CD4-positive, alpha-beta T cell (primary cell): ENCODE results near the gene USP47. TPM values are rescaled to one million over a fixed set of nuclear protein-coding genes. Genes with fewer than 3 reads are reported as not detected.

Source experiments
- ATAC-seq: fragments of 200-7000 bp; cut with Tn5 transposase; one replicate; pipeline ENCODE4 v1.10.0; 2022; ENCODE audit warnings: mild to moderate bottlenecking; ENCODE audit not compliant: poor library complexity
- CTCF ChIA-PET: fragments of 350-600 bp; sonication (Branson Sonifier 250); formaldehyde crosslinking; loops from one replicate; lab custom pipeline; 2021; ENCODE audit warnings: antibody characterized with exemption, inconsistent platforms; lab: Charles Lee
- POLR2A ChIA-PET: fragments of 350-600 bp; sonication (Branson Sonifier 250); formaldehyde crosslinking; loops from one replicate; lab custom pipeline; 2021; ENCODE audit warnings: antibody characterized with exemption, inconsistent platforms; lab: Charles Lee
- DNase-seq, 14 experiments: peaks; one replicate each; pipeline ENCODE4 v3.0.0-alpha.2; 2013 to 2020; ENCODE audit warnings: mixed read lengths in 2 of 14
- H3K27ac ChIP-seq, 2 donors: one replicate each; pipeline versions ENCODE4 v1.5.1 to v1.7.0; 2013; ENCODE audit warnings: low read length in 2 of 2, low read depth in 1 of 2, mild to moderate bottlenecking in 1 of 2
- H3K27me3 ChIP-seq, 2 experiments: 1 replicate in 1 of 2; 2 replicates in 1 of 2; pipeline versions ENCODE4 v1.6.1 to v1.7.0; 2013; ENCODE audit warnings: low read length in 2 of 2, control low read depth in 1 of 2, mild to moderate bottlenecking in 1 of 2, moderate library complexity in 1 of 2; ENCODE audit not compliant: insufficient read depth in 2 of 2, control insufficient read depth in 1 of 2
- H3K36me3 ChIP-seq: one replicate; pipeline ENCODE4 v1.6.1; 2013; ENCODE audit warnings: low read length, control low read depth; ENCODE audit not compliant: insufficient read depth
- H3K4me1 ChIP-seq: one replicate; pipeline ENCODE4 v1.6.1; 2013; ENCODE audit warnings: low read length, control low read depth; ENCODE audit not compliant: insufficient read depth
- H3K4me3 ChIP-seq: one replicate; pipeline ENCODE4 v1.5.1; 2013; ENCODE audit warnings: mild to moderate bottlenecking, low read length, moderate library complexity
- H3K9me3 ChIP-seq, 2 experiments: 1 replicate in 1 of 2; 2 replicates in 1 of 2; pipeline versions ENCODE4 v1.6.1 to v1.7.0; 2013; ENCODE audit warnings: low read length in 2 of 2, mild to moderate bottlenecking in 2 of 2, control low read depth in 1 of 2, moderate library complexity in 1 of 2; ENCODE audit not compliant: control insufficient read depth in 1 of 2, insufficient read depth in 1 of 2
- H3K27ac Mint-ChIP-seq: one replicate; pipeline ENCODE4 v1.8.0; 2020; ENCODE audit warnings: mixed read lengths
- H3K27me3 Mint-ChIP-seq: one replicate; pipeline ENCODE4 v1.8.0; 2021; ENCODE audit warnings: mixed read lengths
- H3K36me3 Mint-ChIP-seq: one replicate; pipeline ENCODE4 v1.8.0; 2021; ENCODE audit warnings: low read depth, mixed read lengths
- H3K4me1 Mint-ChIP-seq: one replicate; pipeline ENCODE4 v1.8.0; 2021; ENCODE audit warnings: low read depth, mixed read lengths
- H3K4me3 Mint-ChIP-seq: one replicate; pipeline ENCODE4 v1.8.0; 2020; ENCODE audit warnings: mild to moderate bottlenecking, mixed read lengths
- H3K9me3 Mint-ChIP-seq: one replicate; pipeline ENCODE4 v1.8.0; 2020; ENCODE audit warnings: mixed read lengths
- intact Hi-C, 2 experiments: fragments of 100-400 bp; cut with DNase I in 1 of 2; cut with micrococcal nuclease in 1 of 2; formaldehyde crosslinking; loops; one replicate each; pipeline versions ENCODE4 v1.15.1 to v1.9.0; 2023 to 2025; cut with DNase I, micrococcal nuclease
- polyA plus RNA-seq, 2 donors: library from polyadenylated mRNA; unstranded; fragments of 120-200 nt; gene quantifications; one replicate each; pipeline ENCODE4 v1.2.1, GENCODE V29; 2013
- total RNA-seq, 174 experiments: library from RNA in 2 of 174; stranded (reverse) in 2 of 174; gene quantifications; one replicate each; pipeline ENCODE4 v1.2.3 and lab custom pipeline; 2021 to 2026
- TF ChIP-seq, protein P1 (sequence below): fragments of 200-600 bp; IDR thresholded peaks from one replicate; pipeline ENCODE4 v1.8.0; 2022; ENCODE audit warnings: antibody characterized with exemption, mild to moderate bottlenecking

USP47 gene, protein sequence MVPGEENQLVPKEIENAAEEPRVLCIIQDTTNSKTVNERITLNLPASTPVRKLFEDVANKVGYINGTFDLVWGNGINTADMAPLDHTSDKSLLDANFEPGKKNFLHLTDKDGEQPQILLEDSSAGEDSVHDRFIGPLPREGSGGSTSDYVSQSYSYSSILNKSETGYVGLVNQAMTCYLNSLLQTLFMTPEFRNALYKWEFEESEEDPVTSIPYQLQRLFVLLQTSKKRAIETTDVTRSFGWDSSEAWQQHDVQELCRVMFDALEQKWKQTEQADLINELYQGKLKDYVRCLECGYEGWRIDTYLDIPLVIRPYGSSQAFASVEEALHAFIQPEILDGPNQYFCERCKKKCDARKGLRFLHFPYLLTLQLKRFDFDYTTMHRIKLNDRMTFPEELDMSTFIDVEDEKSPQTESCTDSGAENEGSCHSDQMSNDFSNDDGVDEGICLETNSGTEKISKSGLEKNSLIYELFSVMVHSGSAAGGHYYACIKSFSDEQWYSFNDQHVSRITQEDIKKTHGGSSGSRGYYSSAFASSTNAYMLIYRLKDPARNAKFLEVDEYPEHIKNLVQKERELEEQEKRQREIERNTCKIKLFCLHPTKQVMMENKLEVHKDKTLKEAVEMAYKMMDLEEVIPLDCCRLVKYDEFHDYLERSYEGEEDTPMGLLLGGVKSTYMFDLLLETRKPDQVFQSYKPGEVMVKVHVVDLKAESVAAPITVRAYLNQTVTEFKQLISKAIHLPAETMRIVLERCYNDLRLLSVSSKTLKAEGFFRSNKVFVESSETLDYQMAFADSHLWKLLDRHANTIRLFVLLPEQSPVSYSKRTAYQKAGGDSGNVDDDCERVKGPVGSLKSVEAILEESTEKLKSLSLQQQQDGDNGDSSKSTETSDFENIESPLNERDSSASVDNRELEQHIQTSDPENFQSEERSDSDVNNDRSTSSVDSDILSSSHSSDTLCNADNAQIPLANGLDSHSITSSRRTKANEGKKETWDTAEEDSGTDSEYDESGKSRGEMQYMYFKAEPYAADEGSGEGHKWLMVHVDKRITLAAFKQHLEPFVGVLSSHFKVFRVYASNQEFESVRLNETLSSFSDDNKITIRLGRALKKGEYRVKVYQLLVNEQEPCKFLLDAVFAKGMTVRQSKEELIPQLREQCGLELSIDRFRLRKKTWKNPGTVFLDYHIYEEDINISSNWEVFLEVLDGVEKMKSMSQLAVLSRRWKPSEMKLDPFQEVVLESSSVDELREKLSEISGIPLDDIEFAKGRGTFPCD (N-terminal part only)
- total RNA-seq (100 to 1,000 TPM in 1 of 2 experiments, 10 to 100 TPM in 1; 97.0 to 100 TPM), total RNA-seq (lab: John Stamatoyannopoulos, UW) (127 to 554 (median 217) reads per million in 172 experiments)
- polyA plus RNA-seq (2013, experiment 1 of 2): 57.4 TPM
- polyA plus RNA-seq (2013, experiment 2 of 2): 67.1 TPM

DNA sequence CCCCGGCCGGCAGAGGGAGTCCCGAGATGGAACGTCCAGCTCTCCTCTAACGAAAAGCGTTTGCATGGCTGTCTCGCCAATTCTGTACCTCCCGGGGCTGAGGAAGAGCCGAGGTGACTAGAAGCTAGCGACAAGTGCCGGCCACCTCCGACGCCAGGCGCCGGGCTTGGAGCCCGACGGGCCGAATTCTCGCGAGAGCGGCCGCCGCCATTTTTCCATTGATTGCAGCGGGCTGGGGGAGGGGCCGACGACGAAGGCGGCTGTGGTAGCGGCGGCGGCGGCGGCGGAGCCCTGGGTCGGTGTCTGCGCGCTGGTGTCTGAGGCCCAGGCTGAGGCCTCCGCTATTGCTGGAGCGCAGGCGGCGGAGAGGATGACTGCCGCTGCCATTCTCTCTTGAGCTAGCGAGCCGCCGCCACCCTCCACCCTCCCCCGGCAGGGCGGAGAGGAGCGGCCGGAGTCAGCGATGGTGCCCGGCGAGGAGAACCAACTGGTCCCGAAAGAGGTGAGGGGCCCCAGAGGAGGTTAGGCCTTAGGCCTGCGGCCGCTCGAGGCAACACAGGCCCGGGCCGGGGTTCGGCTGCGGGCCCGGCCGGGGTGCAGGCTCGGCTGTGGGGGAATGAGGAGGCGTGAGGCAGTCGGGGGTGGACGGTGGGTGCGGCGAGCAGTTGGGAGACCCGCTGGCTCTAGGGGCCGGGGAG, at the start of gene USP47:
USP47 (plus strand) TSS at position 250 of the 698 bp plus-strand sequence; CDS start at position 464, 214 bp downstream.
- H3K36me3 Mint-ChIP-seq: peaks cover 3% of the 10 kb centered on the region
- peak; percentile 69 for ATAC-seq
- ChIA-PET POLR2A (interaction anchor here (0.6 to 4.0 kb wide), 17 partner anchors 10 to 1039 kb away, joined by 3 to 32 read pairs (median 4); partner anchors contain the start of genes EIF4G2 and ZBED5), CTCF (interaction anchor here (0.6 to 1.1 kb wide), 4 partner anchors 9 to 57 kb away, joined by 3 to 5 read pairs (median 3); no protein-coding TSS in a partner anchor)
- no peaks in the 10 kb centered on the region for H3K9me3 ChIP-seq
- no peaks in the 10 kb centered on the region for H3K9me3 Mint-ChIP-seq
- peaks cover 3% of the 10 kb centered on the region for H3K4me1 Mint-ChIP-seq
- peak; percentile 92 to 97 (median 94) for DNase-seq
- TF ChIP-seq, protein P1, sequence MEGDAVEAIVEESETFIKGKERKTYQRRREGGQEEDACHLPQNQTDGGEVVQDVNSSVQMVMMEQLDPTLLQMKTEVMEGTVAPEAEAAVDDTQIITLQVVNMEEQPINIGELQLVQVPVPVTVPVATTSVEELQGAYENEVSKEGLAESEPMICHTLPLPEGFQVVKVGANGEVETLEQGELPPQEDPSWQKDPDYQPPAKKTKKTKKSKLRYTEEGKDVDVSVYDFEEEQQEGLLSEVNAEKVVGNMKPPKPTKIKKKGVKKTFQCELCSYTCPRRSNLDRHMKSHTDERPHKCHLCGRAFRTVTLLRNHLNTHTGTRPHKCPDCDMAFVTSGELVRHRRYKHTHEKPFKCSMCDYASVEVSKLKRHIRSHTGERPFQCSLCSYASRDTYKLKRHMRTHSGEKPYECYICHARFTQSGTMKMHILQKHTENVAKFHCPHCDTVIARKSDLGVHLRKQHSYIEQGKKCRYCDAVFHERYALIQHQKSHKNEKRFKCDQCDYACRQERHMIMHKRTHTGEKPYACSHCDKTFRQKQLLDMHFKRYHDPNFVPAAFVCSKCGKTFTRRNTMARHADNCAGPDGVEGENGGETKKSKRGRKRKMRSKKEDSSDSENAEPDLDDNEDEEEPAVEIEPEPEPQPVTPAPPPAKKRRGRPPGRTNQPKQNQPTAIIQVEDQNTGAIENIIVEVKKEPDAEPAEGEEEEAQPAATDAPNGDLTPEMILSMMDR: peak; percentile 62
- H3K27ac Mint-ChIP-seq: no peak within 1 kb of the TSS
- no peaks in the 10 kb centered on the region for H3K36me3 ChIP-seq
- peaks cover 16% of the 10 kb centered on the region for H3K27me3 Mint-ChIP-seq
- H3K4me3 ChIP-seq: peak within 1 kb of the TSS; percentile 87
- peaks cover 19% of the 10 kb centered on the region for H3K4me1 ChIP-seq
- peak within 1 kb of the TSS; percentile 91 to 99 for H3K27ac ChIP-seq
- intact Hi-C loops: loop anchor here (2.0 to 10.0 kb wide), 6 partner anchors 693 to 1623 kb away; partner anchors contain the start of genes BTBD10 (in 1 of the 2), CTR9 (in 1 of the 2) and EIF4G2 (in 1 of the 2)
- peaks cover 0 to 5% of the 10 kb centered on the region in 2 experiments for H3K27me3 ChIP-seq
- no peak within 1 kb of the TSS for H3K4me3 Mint-ChIP-seq

DNA sequence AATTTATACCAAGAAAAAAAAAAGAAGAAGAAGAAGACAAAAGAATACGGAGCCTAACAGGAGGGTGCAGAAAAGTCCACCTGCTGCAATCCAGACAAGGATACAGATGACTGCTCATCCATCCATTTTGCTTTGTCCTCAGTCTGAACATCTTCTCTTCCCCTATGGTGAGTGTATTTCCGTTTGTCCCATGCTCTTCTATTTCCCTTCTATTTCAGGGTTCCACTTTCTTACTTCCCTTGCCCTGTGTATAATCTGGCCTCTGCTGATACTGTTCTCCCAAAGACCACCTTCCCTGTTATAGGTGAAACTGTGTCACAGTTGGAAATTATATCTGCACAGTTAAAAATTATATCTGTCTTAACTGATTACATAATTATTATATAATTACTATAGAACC, 48.7 kb upstream of the USP47 start:
- Mint-ChIP-seq H3K4me1 (no peaks in the 10 kb centered on the region), H3K36me3 (no peaks in the 10 kb centered on the region), H3K4me3 (no peak overlapping the region), H3K27ac (no peak overlapping the region), H3K9me3 (no peaks in the 10 kb centered on the region), H3K27me3 (peaks cover 34% of the 10 kb centered on the region)
- H3K9me3 ChIP-seq: no peaks in the 10 kb centered on the region
- ChIA-PET CTCF (interaction anchor here (1.3 to 2.7 kb wide), 2 partner anchors 56 to 765 kb away, joined by 3 to 10 read pairs; no protein-coding TSS in a partner anchor), POLR2A (no interaction called here)
- no peaks in the 10 kb centered on the region for H3K36me3 ChIP-seq
- ATAC-seq (no peak), DNase-seq (no peak)
- TF ChIP-seq, protein P1: no peak
- peaks cover 3 to 9% of the 10 kb centered on the region in 2 experiments for H3K27me3 ChIP-seq
- no peaks in the 10 kb centered on the region for H3K4me1 ChIP-seq
- H3K4me3 ChIP-seq: no peak overlapping the region
- intact Hi-C loops: no loop called here
- H3K27ac ChIP-seq: no peak overlapping the region
